HG02623 (cell line): ENCODE measurements around the gene CHEK1.
A peak's percentile ranks its signal among the peaks of the same experiment; 100 is the strongest.

Source experiments
- ATAC-seq: cut with Tn5 transposase; IDR thresholded peaks from one replicate; pipeline ENCODE4 v1.9.1; 2021; ENCODE audit warnings: moderate library complexity; ENCODE audit not compliant: unreplicated experiment

Gene CHEK1

DNA sequence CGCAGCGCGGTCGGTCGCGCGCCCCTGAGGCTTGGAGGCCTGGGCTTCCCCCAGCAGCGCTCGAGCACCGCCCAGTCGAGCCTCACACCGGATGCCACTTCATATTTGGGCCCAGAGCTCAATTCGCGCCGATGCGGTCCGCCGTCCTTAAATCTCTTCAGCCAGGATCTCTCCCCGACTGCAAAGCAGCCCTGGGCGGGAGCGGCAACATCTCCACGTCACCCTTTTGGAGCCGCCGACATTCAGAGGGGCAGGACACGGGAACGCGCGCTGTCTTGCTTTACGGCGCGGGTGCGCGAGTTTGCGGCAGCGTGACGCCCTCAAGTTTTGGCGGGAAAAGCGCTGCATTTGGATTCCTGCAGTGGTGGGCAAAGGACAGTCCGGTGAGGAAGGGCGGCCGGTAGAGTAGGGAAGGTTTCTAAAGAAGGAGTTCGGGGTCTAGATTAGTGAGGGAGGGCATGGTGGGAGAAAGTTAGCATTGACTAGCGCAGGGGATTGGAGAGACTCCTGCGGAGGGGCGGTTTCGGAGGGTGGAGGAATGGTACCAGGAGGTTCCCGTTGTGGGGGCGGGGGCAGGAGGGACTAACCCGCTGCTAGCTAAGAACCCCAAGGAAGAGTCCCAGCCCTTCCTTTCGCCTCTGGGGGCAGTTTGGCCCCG is 796 bp downstream of the CHEK1 start:
- ATAC-seq: peak; percentile 86

GRCh38 chr11:125626288-125626950 is 1.5 kb downstream of the CHEK1 start:
- peak; percentile 12 for ATAC-seq

- ATAC-seq: no peak
Measured at GRCh38 chr11:125627236-125627910, 2.4 kb downstream of the CHEK1 start.

GRCh38 chr11:125637840-125638239 is 12.9 kb downstream of the CHEK1 start:
- ATAC-seq: no peak

- ATAC-seq: no peak
Measured at GRCh38 chr11:125638315-125638714, 13.4 kb downstream of the CHEK1 start.

GRCh38 chr11:125645871-125646270 is 20.9 kb downstream of the CHEK1 start:
- ATAC-seq: no peak

DNA sequence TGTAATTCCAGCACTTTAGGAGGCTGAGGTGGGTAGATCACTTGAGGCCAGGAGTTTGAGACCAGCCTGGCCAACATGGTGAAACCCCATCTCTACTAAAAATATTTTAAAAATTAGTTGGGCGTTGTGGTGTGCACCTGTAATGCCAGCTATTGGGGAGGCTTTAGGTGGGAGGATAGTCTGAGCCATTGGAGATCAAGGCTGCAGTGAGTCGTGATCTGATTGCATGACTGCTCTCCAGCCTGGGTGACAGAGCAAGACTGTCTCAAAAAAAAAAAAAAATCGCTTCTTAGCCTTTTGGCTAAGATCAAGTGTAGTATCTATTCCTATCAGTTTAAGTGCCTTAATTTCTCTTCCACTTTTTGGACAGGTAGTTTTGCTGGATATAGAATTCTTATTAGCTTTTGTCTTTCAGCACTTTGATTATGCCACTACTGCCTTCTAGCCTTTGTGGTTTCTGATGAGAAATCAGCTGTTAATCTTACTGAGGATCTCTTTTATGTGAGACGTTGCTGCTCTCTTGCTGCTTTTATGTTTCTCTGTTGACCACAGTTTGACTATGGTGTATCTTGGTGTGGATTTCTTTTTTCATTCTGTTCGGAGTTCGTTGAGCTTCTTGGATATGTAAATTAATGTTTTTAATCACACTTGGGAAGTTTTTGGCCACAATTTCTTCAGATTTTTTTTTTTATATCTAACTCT is 24.7 kb downstream of the CHEK1 start:
- no peak for ATAC-seq

DNA sequence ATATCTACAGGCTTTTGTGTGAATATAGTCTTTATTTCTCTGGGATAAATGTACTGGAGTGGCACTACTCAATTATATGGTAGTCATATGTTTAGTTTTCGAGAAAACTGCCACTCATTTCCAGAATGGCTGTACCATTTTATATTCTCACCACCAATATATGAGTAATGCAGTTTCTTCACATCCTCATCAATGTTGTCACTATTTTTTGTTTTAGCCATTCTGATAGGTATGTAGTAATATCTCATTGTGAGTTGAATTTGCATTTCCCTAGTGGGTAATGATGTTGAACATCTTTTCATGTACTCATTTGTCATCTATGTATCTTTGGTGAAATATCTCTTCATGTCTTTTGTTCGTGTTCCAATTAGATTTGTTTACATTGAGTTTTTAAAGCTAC is 37.7 kb downstream of the CHEK1 start:
- ATAC-seq: no peak

- ATAC-seq: no peak
Measured at GRCh38 chr11:125663910-125664309, 38.9 kb downstream of the CHEK1 start.

DNA sequence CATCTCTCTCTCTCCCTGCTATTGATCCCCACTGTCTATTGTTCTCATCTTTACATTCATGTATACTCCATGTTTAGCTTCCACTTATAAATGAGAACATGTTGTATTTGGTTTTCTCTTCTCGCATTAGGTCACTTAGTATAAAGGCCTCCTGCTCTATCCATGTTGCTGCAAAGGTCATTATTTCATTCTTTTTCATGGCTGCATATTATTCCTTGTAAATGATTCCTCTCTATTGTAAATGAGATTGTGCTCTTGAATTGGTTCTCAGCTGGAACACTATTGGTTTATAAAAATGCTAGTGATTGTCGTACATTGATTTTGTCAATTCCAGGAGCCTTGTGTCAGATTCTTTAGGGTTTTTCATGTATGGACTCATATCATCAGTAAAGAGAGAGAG is 42.2 kb downstream of the CHEK1 start:
- ATAC-seq: no peak

DNA sequence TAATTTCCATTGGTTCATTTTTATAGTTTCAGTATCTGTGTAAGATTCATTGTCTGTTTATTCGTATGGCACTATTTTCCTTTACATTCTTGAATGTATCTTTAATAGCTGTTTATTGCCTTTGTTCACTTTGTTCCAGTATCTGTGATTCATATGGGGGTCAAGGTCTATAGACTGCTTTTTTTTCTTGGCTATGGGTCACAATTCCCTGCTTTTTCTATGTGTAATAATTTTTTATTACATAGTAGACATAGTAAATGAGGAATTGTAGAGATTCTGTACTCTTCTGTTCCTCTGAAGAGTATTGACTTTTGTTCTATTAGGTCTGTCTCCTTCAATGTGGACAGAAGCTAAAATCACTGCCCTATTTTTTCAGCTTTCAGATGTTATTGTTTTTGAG is 45.2 kb downstream of the CHEK1 start:
- no peak for ATAC-seq

DNA sequence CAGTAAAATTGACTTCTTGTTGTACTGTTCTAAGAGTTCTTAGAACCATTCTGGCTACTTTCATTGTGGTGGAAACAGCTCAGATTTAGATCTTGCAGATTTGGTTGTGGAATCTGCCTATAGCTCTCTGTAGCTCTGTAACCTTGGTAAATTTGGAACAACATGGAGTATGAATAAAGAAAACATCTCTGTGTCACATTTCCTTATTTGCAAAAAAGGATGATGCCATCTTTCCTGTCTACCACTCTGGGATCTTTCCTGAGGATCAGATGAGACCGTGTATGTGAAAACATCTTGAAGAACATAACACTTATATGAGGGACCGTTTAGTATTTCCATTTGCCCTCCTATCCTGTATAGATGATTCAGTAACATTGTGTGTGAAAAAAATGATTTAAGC is 46.6 kb downstream of the CHEK1 start:
- ATAC-seq: no peak

GRCh38 chr11:125674210-125674609 is 49.2 kb downstream of the CHEK1 start:
- ATAC-seq: no peak

DNA sequence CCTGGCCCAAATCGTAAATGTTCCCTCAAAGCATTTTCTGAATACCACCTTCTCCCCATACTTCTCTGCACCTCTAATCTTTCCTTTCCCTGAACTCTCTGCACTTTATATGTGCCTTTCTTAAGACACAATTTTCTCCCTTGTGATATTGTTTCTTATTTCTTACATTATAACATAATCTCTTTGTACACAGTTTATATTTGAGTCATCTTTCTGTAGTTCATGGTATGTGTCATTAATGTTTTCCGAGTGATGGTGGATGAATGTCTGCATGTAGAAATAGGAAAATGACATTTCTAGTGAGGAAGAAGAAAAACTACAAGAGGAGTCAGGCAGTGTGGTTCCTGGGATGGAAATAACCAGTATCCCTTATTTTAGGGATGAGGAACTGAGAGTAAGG is 50.2 kb downstream of the CHEK1 start:
- no peak for ATAC-seq

- ATAC-seq: no peak
Measured at GRCh38 chr11:125679397-125679796, 54.4 kb downstream of the CHEK1 start.

- no peak for ATAC-seq
Measured at GRCh38 chr11:125679837-125680236, 54.9 kb downstream of the CHEK1 start.

DNA sequence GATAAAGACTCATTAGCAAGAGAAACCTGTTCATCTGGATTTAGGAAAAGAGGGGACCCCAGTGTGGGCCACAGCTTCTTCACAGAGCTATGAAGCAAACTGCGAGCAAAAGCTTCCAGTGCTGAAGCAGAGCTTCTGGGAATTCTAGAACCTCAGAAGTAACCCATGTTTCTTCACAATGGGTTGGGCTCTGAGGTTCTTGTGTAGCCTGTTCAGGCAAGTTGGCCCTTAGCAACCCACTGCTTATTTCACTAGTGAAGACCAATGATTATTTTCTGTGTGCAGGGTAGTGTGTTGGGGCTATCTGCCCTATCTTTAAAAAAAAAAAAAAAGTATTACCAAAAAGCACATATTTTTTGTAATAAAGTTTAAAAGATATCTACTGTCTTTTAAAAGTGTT is 55.8 kb downstream of the CHEK1 start, which contains the start of gene ACRV1:
ACRV1 (minus strand) TSS at position 101 of the 400 bp plus-strand sequence; CDS start at position 34, 67 bp downstream.
- ATAC-seq: no peak

DNA sequence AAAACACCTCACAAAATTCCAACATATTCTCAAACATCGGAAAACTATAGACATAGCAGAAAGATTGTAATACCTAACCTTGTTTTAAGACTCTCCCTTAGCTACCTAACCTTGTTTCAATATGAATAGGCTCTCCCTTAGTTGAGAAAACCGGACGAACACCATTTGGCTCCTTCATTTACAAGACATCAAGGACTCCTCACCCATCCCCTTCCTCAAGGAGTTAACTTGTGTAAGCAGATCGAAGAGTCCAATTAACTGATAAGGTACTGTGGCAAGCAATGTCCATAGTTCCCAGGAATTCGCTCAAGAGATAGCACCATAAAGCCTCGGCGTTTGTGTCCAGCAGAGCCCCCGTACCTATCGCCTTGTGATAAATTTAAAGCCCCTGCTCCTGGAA is 60.3 kb downstream of the CHEK1 start:
- no peak for ATAC-seq

DNA sequence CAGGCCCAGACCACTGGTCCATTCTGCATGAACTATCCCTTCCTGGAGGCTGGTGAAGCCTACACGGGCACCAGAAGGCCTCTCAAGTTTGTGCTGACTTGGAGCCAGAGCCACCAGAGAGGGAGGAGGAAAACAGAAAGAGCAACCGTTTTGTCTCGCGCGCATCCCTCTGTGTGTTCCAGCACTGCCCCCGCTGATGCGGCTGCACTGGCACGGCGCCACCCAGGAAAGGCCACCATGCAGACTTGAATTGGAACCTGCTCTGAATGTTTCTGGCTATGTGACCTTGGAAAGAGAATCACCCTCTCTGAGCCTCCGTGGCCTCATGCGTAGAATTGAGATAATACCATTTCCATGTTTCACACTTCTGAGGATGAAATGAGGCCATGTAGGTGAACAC is 63.1 kb downstream of the CHEK1 start:
- ATAC-seq: no peak

DNA sequence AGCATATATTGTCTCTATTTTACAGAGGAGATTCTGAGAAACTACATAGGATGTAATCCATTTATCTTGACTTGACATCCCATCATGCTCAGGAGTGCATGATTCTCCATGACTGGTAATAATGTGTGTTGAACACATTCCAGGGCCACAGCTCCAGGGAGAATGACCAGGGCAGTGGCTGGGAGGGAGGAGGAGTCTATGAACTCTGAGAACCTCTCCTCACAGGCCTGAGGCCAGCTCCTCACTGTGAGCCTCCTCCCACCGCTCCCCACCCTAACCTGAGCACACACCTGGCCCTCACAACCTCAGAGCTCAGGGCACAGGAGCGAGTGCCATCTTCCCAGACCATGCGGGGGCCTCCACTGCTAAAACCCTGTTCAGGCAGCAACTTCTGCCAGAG is 63.7 kb downstream of the CHEK1 start:
- no peak for ATAC-seq

GRCh38 chr11:125689274-125689859 is 64.4 kb downstream of the CHEK1 start:
- ATAC-seq: no peak
